ENCODE results near the gene CABP7. TPM values are rescaled to one million over a fixed set of nuclear protein-coding genes. Genes with fewer than 3 reads are reported as not detected.
"Not testable (repeated sequence)": the region's sequence is repeated elsewhere in the genome, so short reads cannot be mapped to it uniquely, and the experiment has no call there.

CABP7 gene
- total and polyA plus RNA-seq, 2 of the 13 experiments (the other 11 are each of a cell fraction or from before 2014, with no cell fraction given) = 0.08 TPM; not detected in 1

DNA sequence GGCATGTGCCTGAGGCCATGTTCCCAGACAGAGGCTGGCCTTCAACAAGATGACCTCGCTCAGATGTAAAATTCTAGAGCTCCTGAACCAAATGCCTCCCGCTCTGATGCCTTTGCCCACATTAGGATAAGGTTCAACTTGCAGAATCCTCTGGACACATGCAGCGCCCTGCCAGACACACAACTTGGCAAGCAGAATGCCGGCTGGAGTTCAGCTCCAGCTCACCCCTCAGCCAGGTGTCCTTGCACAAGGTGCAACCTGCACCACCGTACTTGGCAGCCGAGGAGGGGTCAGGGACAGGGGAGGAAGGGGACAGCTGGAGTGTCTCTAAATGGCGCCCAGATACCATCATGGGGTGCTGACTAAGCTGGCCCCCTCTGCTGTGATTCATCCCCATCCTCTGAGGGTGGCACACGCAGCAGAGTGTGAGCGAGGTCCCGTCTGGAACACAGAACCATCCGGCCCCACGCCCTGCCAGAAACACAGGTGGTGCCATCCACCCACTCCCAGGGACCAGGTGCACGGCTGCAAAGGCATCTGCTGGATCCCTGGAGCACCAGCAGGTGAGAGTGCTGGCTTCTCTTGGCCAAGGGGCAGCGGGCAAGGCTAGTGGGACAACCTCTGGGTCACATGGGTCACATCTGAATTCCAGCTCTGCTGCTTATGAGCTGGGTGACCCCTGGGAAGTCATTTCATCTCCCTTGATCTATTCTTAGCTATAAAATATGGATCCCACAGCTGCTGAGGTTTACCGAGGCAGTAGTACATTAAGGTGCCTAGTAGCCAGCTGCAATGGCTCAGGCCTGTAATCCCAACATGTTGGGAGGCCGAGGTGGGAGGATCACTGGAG lies 34.2 kb downstream of the CABP7 start (continued):
- TF ChIP-seq, protein P1, sequence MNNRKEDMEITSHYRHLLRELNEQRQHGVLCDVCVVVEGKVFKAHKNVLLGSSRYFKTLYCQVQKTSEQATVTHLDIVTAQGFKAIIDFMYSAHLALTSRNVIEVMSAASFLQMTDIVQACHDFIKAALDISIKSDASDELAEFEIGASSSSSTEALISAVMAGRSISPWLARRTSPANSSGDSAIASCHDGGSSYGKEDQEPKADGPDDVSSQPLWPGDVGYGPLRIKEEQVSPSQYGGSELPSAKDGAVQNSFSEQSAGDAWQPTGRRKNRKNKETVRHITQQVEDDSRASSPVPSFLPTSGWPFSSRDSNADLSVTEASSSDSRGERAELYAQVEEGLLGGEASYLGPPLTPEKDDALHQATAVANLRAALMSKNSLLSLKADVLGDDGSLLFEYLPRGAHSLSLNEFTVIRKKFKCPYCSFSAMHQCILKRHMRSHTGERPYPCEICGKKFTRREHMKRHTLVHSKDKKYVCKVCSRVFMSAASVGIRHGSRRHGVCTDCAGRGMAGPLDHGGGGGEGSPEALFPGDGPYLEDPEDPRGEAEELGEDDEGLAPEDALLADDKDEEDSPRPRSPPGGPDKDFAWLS (CRISPR knock-in tag; IDR thresholded peaks at IDR 0.05; ENCODE audit: borderline replicate concordance) = no peak
- TF ChIP-seq ZNF577 (CRISPR knock-in tag; IDR thresholded peaks at IDR 0.05; ENCODE audit: borderline replicate concordance, low read depth) (no peak), ZNF543 (CRISPR knock-in tag; IDR thresholded peaks at IDR 0.05) (no peak), TBL1XR1 (IDR thresholded peaks at IDR 0.05; ENCODE audit: borderline replicate concordance, low read length, partially characterized antibody) (no peak), FOXK2 (IDR thresholded peaks at IDR 0.05) (no peak), ZNF616 (CRISPR knock-in tag; IDR thresholded peaks at IDR 0.05; ENCODE audit: low read depth) (no peak), ZNF557 (CRISPR knock-in tag; IDR thresholded peaks at IDR 0.05) (no peak), ZNF556 (CRISPR knock-in tag; IDR thresholded peaks at IDR 0.05; ENCODE audit: borderline replicate concordance) (no peak)

DNA sequence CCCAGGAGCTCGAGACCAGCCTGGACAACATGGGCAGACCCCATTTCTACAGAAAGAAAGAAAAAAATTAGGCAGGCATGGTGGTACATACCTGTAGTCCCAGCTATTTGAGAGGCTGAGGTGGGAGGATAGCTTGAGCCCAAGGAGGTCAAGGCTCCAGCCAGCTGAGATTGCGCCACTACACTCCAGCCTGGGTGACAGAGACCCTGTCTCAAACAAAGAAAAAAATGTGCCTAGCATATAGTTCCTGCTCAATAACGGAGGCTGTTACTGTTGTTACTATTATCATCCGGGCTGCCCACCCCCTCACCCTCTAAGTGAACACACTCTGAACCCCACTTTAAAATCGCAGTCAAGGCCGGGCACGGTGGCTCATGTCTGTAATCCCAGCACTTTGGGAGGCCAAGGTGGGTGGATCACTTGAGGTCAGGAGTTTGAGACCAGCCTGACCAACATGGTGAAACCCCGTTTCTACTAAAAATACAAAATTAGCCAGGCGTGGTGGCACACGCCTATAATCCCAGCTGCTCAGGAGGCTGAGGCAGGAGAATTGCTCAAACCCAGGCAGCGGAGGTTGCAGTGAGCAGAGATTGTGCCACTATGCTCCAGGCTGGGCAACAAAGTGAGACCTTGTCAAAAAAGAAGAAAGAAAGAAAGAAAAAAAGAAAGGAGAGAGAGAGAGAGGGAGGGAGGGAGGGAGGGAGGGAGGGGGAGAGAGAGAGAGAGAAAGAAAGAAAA lies 35.0 kb downstream of the CABP7 start:
- TF ChIP-seq ZNF205 (CRISPR knock-in tag; IDR thresholded peaks at IDR 0.05) = peak; percentile 84; the same call in 1 of the 2 replicates
- TF ChIP-seq, protein P2, sequence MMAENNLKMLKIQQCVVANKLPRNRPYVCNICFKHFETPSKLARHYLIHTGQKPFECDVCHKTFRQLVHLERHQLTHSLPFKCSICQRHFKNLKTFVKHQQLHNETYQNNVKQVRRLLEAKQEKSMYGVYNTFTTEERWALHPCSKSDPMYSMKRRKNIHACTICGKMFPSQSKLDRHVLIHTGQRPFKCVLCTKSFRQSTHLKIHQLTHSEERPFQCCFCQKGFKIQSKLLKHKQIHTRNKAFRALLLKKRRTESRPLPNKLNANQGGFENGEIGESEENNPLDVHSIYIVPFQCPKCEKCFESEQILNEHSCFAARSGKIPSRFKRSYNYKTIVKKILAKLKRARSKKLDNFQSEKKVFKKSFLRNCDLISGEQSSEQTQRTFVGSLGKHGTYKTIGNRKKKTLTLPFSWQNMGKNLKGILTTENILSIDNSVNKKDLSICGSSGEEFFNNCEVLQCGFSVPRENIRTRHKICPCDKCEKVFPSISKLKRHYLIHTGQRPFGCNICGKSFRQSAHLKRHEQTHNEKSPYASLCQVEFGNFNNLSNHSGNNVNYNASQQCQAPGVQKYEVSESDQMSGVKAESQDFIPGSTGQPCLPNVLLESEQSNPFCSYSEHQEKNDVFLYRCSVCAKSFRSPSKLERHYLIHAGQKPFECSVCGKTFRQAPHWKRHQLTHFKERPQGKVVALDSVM (CRISPR knock-in tag; IDR thresholded peaks at IDR 0.05) = peak; percentile 92
- CTCF ChIA-PET (ENCODE audit: low intra/inter-chr PET ratio, low total read pairs); H3K9ac ChIP-seq (ENCODE audit: insufficient read depth, low read depth, low read length); DNase-seq (ENCODE audit: low spot score); H3K4me3 ChIP-seq (replicated peaks in 1 of 3; ENCODE audit: insufficient read depth in 1 of 3, low read depth in 2 of 3, low read length in 3 of 3); H3K27me3 ChIP-seq (ENCODE audit: control insufficient read depth in 1 of 2, insufficient read depth in 2 of 2, low read length in 2 of 2); FAIRE-seq; H3K4me1 ChIP-seq (ENCODE audit: insufficient read depth, low read length); H4K20me1 ChIP-seq (ENCODE audit: insufficient read depth, low read length); H3K9me3 ChIP-seq (ENCODE audit: low read length); H2AFZ ChIP-seq (ENCODE audit: low read length); ATAC-seq; H3K36me3 ChIP-seq (replicated peaks in 1 of 2; ENCODE audit: control insufficient read depth in 1 of 2, insufficient read depth in 2 of 2, low read length in 2 of 2); H3K27ac ChIP-seq (ENCODE audit: extremely low read length, insufficient read depth, low read length); H3K79me2 ChIP-seq (ENCODE audit: insufficient read depth, low read length); H3K4me2 ChIP-seq (ENCODE audit: low read depth, low read length); BruUV-seq (replicated peaks); in situ Hi-C loops (cut with HindIII; ENCODE audit: extremely low pct_ligation_motif_present, low pct_unique_long_range_greater_than_20kb): not testable (repeated sequence)
- POLR2A ChIA-PET = interaction anchor here (1.2 kb wide), 1 partner anchor 12 kb away, joined by 3 read pairs; the partner anchor contains the start of genes UQCR10 and ZMAT5
- 91% methylated on average over 11 of the region's 11 CpGs for WGBS (ENCODE audit: low lambda C conversion rate)
- intact Hi-C loops (cut with micrococcal nuclease; ENCODE audit: unreplicated experiment) = loop anchor here (5.0 kb wide), 1 partner anchor 248 kb away; no protein-coding TSS in a partner anchor
